GM18867 (cell line): ENCODE measurements around the gene TUBGCP2.

Experiments
- ATAC-seq: cut with Tn5 transposase; IDR thresholded peaks from one replicate; pipeline ENCODE4 v1.9.1; 2021; ENCODE audit warnings: mild to moderate bottlenecking, moderate library complexity; ENCODE audit not compliant: unreplicated experiment

The TUBGCP2 gene

GRCh38 chr10:133231946-133232574 lies 76.6 kb downstream of the TUBGCP2 start:
- no peak for ATAC-seq

DNA sequence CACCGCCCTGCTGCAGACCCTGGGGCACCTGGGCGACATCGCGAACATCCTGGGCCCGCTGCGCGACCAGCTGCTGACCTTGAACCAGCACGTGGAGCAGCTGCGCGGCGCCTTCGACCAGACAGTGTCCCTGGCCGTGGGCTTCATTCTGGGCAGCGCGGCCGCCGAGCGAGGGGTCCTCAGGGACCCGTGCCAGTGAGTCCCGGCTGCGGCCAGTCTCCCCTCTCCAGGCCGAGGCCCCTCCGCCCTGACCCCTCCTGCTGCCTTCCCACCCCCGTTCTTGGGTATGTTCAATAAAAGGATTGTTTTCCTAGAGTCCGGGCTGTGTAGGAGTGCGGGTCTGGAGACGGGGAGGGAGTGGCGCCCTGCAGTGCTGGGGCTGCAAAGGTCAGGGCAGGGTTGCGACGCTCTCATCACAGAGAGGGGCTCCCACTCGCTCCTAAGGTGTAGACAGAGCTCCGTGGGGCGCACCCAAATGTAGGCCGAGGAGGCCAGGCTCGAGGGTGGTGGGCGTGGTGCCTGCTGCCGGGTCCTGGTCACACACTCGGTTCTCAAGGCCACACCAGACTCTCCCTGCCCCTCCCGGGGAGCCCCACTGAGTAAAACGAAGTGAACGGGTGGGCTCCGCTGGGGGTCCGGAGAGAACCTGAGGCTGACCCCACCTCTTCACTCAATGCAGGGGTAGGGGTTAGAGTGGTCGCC lies 77.3 kb downstream of the TUBGCP2 start:
- ATAC-seq: no peak

GRCh38 chr10:133230387-133231195 lies 78.1 kb downstream of the TUBGCP2 start:
- no peak for ATAC-seq

DNA sequence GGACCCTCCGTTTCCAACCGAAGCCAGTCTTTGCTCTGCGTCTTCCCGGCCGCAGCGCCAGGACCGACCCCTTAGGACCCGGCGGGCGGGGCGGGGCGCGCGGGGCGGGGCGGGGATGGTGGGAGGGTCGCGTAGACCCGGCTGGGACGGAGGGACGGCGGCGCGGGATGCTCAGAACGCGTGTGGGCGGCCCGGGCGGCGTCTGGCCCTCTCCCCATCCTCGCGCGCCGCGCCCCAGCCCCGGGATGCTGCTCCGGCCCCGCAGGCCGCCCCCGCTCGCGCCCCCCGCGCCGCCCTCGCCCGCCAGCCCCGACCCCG lies 78.7 kb downstream of the TUBGCP2 start, which contains the start of gene UTF1:
Gene UTF1 (plus strand): TSS at position 174 of the 318 bp plus-strand sequence. CDS start 72 bp downstream, at position 246.
- no peak for ATAC-seq

GRCh38 chr10:133229265-133230043 lies 79.2 kb downstream of the TUBGCP2 start:
- no peak for ATAC-seq
